GM21381 (cell line): Measurements from ENCODE around the gene ESRRB.

Experiments used
- ATAC-seq: cut with Tn5 transposase; IDR thresholded peaks from one replicate; pipeline ENCODE4 v1.9.1; 2021; ENCODE audit warnings: mild to moderate bottlenecking, moderate library complexity; ENCODE audit not compliant: unreplicated experiment

ESRRB gene

GRCh38 chr14:76446486-76446885, 70.5 kb downstream of the ESRRB start:
- no peak for ATAC-seq

GRCh38 chr14:76446921-76447320, 71.0 kb downstream of the ESRRB start:
- no peak for ATAC-seq

- no peak for ATAC-seq
Observed at GRCh38 chr14:76450476-76450875, 74.5 kb downstream of the ESRRB start.

GRCh38 chr14:76456200-76456599, 80.3 kb downstream of the ESRRB start:
- no peak for ATAC-seq

- no peak for ATAC-seq
Observed at GRCh38 chr14:76456891-76457586, 81.1 kb downstream of the ESRRB start.

GRCh38 chr14:76457841-76458240, 81.9 kb downstream of the ESRRB start:
- no peak for ATAC-seq

- ATAC-seq, result no peak
Observed at GRCh38 chr14:76461886-76462285, 85.9 kb downstream of the ESRRB start.

- ATAC-seq, result no peak
Observed at GRCh38 chr14:76462330-76462729, 86.4 kb downstream of the ESRRB start.

GRCh38 chr14:76463105-76463504, 87.2 kb downstream of the ESRRB start:
- no peak for ATAC-seq

GRCh38 chr14:76464856-76465255, 88.9 kb downstream of the ESRRB start:
- ATAC-seq, result no peak

- ATAC-seq, result no peak
Observed at GRCh38 chr14:76465664-76466063, 89.7 kb downstream of the ESRRB start.

- ATAC-seq, result no peak
Observed at GRCh38 chr14:76467711-76468155, 91.8 kb downstream of the ESRRB start.

GRCh38 chr14:76472199-76472723, 96.3 kb downstream of the ESRRB start:
- ATAC-seq, result no peak

- no peak for ATAC-seq
Observed at GRCh38 chr14:76473481-76474263, 97.7 kb downstream of the ESRRB start.

GRCh38 chr14:76480426-76480825, 104.5 kb downstream of the ESRRB start:
- no peak for ATAC-seq

GRCh38 chr14:76484355-76484754, 108.4 kb downstream of the ESRRB start:
- no peak for ATAC-seq

GRCh38 chr14:76486251-76486743, 110.4 kb downstream of the ESRRB start:
- no peak for ATAC-seq

- ATAC-seq, result no peak
Observed at GRCh38 chr14:76488551-76488950, 112.6 kb downstream of the ESRRB start.

GRCh38 chr14:76489667-76490066, 113.7 kb downstream of the ESRRB start:
- no peak for ATAC-seq

GRCh38 chr14:76490111-76490510, 114.2 kb downstream of the ESRRB start:
- no peak for ATAC-seq

GRCh38 chr14:76490735-76491134, 114.8 kb downstream of the ESRRB start:
- ATAC-seq, result no peak
